HG03342 (cell line): ENCODE results near the gene CSRNP3.

Source experiments
- ATAC-seq: cut with Tn5 transposase; IDR thresholded peaks from one replicate; pipeline ENCODE4 v1.9.1; 2021; ENCODE audit warnings: mild to moderate bottlenecking, moderate library complexity; ENCODE audit not compliant: unreplicated experiment

The CSRNP3 gene

GRCh38 chr2:165469417-165469816, at the start of gene CSRNP3:
TSS of gene CSRNP3 (plus strand) at chr2:165469698. CDS start at chr2:165595066, 125,368 bp downstream.
- no peak for ATAC-seq

GRCh38 chr2:165420231-165420630, 49.3 kb upstream of the CSRNP3 start:
- no peak for ATAC-seq

GRCh38 chr2:165423081-165423480, 46.4 kb upstream of the CSRNP3 start:
- ATAC-seq: no peak

GRCh38 chr2:165425556-165425955, 43.9 kb upstream of the CSRNP3 start:
- no peak for ATAC-seq

- ATAC-seq: no peak
Measured at GRCh38 chr2:165427686-165428085, 41.8 kb upstream of the CSRNP3 start.

GRCh38 chr2:165428926-165429325, 40.6 kb upstream of the CSRNP3 start:
- ATAC-seq: no peak

GRCh38 chr2:165431014-165431413, 38.5 kb upstream of the CSRNP3 start:
- ATAC-seq: no peak

GRCh38 chr2:165432234-165432966, 37.1 kb upstream of the CSRNP3 start:
- ATAC-seq: no peak

- no peak for ATAC-seq
Measured at GRCh38 chr2:165434865-165435496, 34.5 kb upstream of the CSRNP3 start.

GRCh38 chr2:165435611-165436010, 33.9 kb upstream of the CSRNP3 start:
- ATAC-seq: no peak

GRCh38 chr2:165436559-165436958, 32.9 kb upstream of the CSRNP3 start:
- ATAC-seq: no peak

GRCh38 chr2:165440367-165440766, 29.1 kb upstream of the CSRNP3 start:
- no peak for ATAC-seq

GRCh38 chr2:165443511-165443910, 26.0 kb upstream of the CSRNP3 start:
- ATAC-seq: no peak

- ATAC-seq: no peak
Measured at GRCh38 chr2:165448406-165448805, 21.1 kb upstream of the CSRNP3 start.

- no peak for ATAC-seq
Measured at GRCh38 chr2:165450156-165450555, 19.3 kb upstream of the CSRNP3 start.

GRCh38 chr2:165452327-165452726, 17.2 kb upstream of the CSRNP3 start:
- ATAC-seq: no peak

- ATAC-seq: no peak
Measured at GRCh38 chr2:165453561-165454094, 15.9 kb upstream of the CSRNP3 start.

GRCh38 chr2:165454905-165455304, 14.6 kb upstream of the CSRNP3 start:
- no peak for ATAC-seq

- no peak for ATAC-seq
Measured at GRCh38 chr2:165456027-165456426, 13.5 kb upstream of the CSRNP3 start.

- ATAC-seq: no peak
Measured at GRCh38 chr2:165462443-165462842, 7.1 kb upstream of the CSRNP3 start.

GRCh38 chr2:165466386-165466785, 3.1 kb upstream of the CSRNP3 start:
- ATAC-seq: no peak

GRCh38 chr2:165467921-165468320, 1.6 kb upstream of the CSRNP3 start:
- no peak for ATAC-seq
